Stimulated activated naive CD4-positive, alpha-beta T cell (primary cell): ENCODE measurements around the gene CEP68.
A peak's percentile ranks its signal among the peaks of the same experiment; 100 is the strongest.

Source experiments
- DNase-seq, 6 experiments: peaks; one replicate each; lab custom pipeline; 2025; lab: John Stamatoyannopoulos, UW

The CEP68 gene

DNA sequence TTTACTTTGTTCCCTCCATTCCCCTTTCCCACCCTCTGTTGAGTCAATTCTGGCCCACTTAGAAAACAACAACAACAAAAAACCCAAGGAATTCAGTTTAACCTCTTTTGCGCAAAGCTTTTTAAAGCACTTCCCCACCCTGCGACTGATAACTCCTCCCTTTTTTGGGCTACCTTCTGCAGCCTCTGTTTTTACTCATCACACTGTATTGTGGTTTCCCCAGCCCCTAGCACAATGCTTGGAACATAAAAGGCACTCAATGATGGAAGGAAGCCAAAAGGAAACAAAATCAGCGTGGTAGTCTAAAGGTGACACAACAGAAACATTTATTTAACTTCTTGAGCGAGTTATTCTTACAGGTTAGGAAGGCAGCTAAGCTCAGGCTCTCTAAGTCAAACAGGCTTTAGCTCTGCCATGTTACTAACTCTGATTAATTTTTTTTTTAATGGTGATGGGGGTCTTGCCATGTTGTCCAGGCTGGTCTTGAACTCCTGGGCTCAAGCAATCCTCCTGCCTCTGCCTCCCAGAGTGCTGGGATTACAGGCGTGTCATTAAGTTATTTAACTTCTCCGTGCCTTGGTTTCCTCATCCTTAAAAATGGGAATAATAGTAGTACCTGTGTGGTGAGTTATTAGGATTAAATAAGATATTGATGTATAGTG lies 1.3 kb downstream of the CEP68 start:
- peak; percentile 13 to 89 (median 65) for DNase-seq

DNA sequence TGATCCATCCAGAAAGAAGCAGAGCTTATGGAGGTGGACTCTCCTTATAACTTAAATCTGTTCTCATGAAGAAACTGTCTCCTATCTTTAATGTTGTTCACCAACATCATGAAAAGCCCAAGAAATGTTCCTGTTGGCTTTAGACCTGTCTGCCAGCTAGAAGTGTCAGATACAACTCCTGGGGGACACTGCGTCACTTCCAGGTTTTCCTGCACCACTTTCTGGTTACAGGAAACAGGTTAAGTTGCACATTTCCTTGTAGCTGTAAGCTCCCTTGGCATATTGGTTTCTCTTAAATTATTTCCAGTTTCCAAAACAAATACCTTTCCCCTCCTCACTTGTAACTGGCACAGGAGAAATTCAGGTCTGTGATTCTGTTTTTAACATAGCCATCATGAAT lies 2.9 kb downstream of the CEP68 start:
- DNase-seq: no peak

DNA sequence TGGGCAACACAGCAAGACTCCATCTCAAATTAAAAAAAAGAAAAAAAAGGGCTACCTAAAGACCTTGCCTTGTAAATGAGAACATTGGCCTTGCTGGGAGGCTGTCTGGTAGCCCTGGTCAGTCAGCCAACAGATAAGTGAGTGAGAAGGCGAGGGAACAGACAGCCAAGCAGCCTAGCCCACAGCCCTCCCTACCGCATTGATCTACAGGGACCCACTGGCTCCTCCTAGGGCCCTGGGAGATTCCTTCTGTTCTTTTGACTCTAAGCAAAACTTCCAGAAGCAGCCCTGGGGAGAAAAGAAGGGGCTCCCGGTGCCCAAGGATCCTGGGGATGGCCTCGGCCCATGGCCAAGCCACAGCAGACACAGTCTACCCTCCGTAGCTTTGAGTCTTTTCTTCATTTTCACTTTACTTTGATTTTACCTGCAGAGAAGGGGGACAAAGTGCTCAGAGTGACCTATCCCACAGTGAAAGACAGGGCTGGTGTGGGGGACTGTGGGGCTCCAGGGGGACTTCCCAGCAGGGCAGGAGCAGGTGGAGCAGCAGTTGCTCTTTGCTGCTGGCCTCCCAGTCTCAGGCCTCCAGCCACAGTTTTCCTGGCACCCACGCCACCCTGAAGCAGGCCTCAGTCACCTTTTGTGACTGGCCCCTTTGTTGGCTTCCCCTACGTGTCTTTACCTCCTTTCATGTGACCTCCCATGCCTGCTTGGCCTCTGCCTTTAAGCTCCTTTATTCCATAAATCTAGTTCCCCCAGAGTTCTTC lies 5.1 kb downstream of the CEP68 start:
- no peak for DNase-seq

DNA sequence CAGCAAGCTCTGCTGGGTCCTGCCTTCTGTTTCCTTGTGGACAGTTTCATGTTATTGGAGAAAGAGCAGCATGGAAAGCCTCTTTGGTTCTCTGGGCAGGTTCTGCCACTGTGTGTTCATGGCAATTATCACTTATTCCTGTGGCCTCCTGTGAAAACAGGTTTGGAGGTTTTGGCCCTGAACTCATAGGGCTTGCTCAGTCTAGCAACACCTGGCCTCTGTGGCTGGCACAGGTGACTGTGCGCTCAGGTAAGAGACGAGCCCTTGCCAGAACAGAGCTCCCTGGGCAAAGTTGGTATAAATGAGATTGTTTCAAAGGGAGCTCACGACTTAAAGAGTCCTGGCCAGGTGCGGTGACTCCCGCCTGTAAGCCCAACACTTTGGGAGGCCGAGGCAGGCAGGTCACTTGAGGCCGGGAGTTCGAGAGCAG lies 5.7 kb downstream of the CEP68 start:
- DNase-seq: no peak

DNA sequence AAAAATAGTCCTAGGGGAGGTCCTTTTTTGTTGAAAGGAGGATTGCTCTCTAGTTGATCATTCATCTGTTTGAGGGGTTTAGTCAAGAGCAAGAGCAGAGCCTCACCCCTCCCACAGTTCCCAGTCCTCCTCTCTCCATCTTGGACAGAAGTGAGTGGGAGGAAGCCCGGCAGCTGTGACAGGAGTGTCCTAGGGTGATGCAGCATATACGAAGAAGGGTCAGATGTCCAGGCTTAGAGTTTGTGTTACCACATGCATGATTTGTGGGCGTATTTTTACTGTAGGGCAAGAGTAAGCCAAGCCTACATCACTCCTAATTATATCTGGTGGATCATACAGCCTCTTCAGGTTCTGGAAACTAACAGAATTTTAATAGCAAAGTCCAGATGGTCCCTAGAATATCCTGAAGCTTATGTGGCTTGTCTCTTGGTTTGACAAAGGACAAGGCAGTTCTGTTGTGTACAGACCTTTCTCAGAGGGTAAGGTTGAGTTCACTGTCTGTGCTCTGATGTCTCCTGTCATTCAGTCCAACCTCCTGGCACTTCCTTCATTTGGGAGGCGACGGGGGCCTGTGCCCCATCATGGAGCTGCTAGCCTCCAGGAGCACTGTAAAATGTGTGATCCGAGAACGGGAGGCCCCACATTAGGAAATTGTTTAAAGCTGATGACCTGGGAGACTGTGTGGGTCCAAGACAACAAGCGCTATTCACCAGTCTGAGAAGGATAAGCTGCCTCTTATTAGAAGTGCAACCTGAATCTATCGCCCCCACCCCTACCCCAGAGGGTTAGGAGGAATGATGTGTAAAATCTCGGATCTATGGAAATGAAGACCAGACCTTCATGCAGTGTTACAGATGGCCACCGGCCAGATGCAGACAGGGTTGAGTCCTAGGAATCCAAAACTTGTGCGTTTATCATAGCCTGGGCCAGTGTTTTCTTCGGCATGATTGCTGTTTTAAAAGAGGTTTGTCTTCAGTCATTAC lies 6.9 kb downstream of the CEP68 start:
- DNase-seq: no peak

DNA sequence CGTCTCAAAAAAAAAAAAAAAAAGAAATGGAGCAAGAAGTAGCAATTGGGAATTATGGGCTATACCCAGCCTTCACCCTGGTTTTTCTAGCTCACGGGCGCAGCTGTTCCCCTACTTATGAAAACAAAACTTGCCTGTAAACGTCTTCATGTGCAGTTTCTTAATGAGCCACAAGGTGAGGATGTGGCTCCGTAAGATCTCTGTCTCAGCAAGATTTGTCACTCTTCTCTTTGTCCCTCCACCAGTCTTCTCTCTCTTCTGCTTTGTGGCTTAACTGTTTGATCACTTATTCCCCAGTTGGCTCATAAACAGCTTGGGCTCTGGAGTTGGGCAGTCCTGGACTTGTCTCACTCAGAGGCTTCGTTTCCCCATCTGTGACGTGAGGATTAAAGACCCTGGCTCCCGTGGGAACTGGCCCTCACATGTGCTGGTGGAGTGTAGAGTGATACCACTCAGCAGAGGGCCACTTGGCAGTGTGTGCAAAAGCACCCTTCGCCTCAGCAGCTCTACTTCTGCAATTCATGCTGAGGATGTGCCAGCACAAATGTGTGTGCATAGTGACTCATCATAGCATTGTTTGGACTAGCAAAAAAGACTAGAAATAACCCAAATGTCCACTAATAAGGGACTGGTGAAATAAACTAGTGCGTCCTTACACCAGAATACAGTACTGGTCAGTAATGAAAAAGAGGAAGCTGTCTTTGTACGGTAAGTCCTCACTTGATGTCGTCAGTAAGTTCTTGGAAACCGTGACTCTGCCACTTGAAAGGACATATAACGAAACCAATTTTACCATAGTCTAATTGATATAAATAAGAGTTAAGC lies 8.7 kb downstream of the CEP68 start:
- peak in 5 of 6 experiments; percentile 18 to 67 (median 28) for DNase-seq

DNA sequence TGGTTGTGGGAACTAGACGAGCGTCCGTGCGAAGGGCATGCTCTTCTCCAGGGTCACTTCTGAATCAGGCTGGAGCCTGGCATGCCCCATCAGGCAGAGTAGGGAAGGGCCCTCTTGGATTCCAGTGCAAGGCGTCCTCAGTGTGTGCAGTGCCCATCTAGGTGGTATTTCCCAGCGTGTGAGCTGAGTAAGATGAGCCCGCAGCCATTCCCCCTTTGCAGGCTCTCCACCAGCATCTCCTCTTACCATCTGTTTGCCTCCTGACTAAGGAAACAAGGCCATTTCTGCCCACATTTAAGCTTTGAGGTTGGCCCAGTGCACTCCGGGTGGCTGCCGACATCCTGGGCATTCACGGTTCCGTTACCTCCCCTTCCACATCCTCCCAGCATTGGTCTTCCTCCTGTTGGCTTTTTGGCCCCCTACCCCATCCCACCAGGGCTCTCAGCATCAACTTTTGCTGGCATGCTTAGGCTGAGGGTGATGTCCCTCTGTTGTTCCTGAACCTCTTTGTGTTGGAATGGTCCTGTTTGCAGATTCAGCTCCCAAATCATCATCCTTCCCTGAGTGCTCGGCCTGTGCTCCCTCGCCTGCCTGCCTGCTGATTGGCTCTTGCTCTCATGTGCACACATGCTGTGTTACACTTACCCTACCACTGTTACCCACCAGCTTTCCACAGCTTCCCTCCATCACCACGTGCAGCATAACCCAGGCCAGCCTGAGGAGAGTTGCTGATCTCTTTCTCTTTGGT lies 11.8 kb downstream of the CEP68 start:
- DNase-seq: peak in 2 of 6 experiments; percentile 10 to 15

DNA sequence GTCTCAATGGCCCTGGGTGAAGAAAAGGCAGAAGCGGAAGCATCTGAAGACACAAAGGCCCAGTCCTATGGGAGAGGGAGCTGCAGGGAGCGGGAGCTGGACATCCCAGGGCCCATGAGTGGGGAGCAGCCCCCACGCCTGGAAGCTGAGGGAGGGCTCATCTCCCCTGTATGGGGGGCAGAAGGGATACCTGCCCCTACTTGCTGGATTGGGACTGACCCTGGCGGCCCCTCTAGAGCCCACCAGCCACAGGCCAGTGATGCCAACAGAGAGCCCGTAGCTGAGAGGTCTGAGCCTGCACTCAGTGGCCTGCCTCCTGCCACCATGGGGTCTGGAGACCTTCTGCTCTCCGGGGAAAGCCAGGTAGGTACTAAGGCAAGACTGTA lies 13.2 kb downstream of the CEP68 start:
- DNase-seq: no peak

DNA sequence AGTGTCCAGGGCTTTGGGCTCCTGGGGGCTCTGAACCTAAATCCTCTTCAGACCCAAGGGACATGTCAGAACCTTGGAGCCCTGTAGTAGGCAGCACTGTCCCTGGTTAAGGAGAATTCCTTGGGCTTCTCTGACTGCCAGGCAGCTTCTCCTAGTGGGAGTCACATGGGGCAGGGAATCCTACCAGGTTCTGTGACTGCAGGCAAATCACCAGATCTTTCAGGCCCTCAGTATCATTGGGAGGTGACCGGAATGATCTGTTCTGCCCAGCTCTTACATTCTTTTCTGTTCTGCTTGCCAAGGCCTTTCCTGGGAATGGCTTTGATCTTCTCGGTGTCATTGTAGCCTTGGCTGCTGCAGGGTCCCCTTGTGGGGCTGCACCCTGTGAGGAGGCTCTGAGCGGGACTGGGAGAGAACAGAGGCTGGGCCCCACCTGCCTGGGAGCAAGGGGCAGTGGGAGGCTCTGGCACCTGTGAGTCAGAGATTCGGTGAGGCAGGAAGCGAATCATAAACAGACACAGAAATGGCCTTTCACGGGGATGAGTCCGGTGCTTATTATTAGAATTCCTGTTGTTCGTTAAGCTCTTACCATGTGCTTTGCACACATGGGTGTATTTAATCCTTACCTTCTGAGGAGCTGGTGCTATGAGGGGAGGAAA lies 14.1 kb downstream of the CEP68 start:
- no peak for DNase-seq

DNA sequence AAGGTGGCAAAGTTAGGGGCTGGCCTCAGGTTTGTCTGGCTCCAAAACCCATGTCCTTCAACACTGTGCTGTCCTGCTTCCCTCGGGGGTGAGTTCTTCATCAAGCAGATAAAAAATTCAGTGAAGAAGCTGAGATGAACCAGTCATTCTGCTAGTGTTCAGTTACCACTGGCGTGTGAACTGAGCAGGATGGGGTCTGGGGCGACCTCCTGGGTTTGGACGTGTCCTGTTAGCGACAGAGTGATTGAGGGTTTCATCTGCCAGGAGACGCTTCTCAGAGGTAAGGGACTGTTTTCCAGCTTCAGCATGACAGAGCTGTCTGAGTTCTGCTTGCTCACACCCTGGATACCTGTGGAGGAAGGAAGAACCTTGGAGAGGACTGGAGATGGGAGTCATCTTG lies 14.6 kb downstream of the CEP68 start:
- DNase-seq: no peak

DNA sequence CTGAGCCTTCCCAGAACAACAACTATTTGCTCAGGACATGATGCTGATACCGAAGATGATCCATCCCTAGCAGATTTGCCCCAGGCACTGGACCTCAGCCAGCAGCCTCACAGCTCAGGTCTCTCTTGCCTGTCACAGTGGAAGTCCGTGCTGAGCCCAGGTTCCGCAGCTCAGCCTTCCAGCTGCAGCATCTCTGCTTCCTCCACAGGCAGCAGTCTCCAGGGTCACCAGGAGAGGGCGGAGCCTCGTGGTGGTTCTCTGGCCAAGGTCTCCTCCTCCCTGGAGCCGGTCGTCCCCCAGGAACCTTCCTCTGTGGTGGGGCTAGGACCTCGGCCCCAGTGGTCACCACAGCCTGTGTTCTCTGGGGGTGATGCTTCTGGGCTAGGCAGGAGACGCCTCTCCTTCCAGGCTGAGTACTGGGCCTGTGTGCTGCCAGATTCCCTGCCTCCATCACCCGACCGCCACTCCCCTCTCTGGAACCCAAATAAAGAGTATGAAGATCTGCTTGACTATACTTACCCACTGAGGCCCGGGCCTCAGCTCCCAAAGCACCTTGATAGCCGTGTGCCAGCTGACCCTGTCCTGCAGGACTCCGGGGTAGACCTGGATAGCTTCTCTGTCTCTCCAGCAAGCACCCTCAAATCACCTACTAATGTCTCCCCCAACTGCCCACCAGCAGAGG lies 15.4 kb downstream of the CEP68 start:
- DNase-seq: no peak

DNA sequence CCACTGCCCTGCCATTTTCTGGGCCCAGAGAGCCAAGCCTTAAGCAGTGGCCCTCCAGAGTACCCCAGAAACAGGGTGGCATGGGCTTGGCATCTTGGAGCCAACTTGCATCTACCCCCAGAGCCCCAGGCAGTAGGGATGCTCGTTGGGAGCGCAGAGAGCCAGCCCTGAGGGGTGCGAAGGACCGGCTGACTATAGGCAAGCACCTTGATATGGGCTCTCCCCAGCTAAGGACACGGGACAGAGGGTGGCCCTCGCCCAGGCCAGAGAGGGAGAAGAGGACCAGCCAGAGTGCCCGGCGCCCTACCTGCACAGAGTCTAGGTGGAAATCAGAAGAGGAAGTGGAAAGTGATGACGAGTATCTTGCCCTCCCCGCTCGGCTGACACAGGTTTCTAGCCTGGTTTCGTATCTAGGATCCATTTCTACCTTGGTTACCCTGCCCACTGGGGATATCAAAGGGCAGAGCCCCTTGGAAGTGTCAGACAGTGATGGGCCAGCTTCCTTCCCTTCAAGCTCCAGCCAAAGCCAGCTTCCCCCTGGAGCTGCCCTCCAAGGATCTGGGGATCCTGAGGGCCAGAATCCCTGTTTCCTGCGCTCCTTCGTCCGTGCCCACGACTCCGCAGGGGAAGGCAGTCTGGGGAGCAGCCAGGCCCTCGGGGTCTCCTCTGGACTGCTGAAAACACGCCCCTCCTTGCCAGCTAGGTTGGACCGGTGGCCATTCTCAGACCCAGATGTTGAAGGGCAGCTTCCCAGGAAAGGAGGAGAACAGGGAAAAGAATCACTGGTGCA lies 16.2 kb downstream of the CEP68 start:
- no peak for DNase-seq

DNA sequence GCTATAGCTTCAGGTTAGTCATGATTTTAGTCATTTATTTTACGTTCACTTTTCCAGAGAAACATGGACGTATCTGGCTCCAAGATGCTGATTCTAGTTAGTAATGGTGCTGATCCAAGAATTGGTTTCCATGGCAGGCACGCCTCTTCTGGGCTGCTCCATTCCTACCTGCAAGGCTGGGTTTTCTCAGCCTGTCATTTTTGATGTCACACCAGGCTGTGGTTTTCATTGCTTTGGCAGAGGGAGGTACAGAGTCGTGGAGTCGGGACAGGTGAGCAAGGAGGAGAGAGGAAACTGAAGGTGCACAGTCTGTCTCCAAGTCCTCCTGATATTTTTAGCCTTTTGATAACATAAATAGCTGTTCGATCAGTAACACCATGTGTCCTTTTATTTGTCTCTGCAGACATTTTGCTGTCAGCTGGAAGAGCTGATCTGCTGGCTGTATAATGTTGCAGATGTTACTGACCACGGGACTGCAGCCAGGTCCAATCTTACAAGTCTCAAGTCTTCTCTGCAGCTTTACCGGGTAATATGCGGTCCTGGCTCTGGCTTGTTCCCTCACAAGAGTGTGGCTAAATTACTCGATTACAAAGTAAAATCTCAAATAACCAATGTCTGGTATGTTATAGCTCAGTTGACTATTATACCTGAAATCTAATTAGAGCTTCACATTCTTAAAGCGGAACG lies 17.8 kb downstream of the CEP68 start:
- no peak for DNase-seq

DNA sequence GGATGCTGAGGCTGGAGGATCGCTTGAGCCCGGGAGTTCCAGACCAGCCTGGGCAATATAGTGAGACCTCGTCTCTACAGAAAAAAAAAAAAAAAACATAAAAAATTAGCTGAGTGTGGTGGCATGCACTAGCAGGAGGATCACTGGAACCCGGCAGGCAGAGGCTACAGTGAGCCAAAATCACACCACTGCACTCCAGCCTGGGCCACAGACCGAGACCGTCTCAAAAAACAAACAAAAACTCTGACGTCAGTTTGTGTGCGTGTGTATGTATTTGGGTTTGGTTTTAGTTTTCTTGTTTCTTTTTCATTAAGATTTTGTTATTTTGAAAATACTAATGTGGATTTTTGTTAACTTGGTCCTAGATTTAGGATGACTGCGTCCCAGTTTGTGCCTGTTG lies 19.0 kb downstream of the CEP68 start:
- no peak for DNase-seq

DNA sequence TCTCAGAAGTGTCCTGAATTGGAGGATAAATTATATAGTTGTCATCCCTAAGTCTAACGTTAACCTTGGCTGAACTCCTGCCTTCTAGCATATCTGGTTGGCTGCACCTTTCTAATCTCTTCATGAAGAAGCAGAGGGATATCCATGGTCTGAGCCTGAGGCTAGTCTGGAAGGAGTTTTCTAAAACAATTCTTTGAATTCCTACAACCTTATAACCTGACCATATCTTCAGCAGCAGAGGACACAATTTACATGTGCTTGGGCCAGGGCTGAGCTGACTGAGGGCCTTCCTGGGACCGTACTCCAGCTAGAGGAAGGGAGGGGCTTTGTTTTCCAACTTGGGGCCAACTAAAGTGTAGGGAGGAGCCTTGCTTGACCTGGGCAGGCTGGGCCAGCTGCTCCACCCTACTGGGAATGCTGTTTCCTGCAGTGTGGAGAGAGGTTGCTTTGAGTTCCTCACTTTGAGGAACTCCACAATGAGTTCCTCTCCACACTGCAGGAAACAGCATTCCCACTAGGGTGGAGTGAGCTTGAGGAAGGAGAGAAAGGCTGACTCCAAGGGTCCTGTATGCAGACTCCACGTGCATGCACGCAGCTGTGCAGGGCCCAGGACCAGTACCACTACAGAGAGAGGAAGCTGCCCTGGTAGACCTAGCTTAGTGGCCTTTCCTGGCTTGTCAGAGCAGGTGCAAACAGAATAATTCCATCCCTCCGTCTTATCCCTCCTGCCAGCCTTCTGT lies 19.6 kb downstream of the CEP68 start:
- no peak for DNase-seq

DNA sequence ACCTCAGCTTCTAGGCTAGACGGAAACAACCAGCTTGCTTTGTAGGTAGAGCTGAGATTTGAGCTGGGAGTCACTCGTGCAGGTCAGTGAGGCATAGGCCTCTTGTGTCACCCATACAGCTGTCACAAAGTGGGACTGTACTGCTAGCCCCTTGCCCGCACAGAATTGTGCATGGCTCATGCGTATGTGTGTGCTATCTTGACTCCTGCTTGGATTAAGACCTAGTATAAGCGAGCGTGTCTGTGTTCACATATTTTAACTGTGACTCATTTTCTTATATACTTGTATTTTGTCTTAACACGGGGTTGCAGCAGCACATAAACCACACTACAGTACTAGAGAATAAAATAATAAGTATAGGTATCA lies 20.1 kb downstream of the CEP68 start:
- no peak for DNase-seq

DNA sequence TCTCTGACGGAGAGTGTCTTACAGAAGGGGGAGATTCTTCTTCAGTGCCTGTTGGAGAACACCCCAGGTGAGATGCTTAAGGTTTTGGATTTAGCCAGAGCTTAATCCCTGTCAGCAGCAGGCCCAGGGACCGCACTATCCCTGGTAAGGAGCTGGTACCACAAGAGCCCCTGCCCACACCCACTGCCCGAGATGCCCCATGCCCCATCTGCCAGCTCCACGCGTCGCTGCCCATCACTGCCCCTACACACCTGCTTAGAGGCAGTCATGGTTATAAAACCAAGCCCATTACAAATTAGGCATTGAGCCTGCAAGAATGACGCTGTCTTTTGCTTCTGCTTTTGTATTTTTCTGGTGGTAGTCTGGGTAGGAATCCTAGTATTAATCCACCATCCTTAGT lies 21.7 kb downstream of the CEP68 start:
- no peak for DNase-seq

DNA sequence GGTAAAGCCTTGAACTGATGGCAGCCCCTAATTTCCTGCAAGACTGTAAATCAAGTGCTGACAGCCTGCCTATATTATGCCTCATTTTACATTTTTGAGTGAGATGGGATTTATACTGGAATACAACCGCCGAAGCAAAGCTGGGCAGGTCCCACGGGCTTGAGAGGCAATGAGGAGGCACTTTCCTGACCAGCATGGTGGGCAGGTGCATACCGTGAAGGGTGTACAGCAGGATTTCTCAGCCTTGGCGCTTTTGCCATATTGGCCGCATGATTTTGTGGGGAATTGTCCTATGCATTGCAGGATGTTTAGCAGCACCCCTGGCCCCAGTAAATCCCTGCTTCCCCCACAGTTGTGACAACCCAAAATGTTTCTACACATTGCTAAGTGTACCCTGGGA lies 22.8 kb downstream of the CEP68 start:
- DNase-seq: no peak
